Cerebellar nuclear complex (tissue), 1 donor: ENCODE results near the gene DNAJB11.
A peak's percentile ranks its signal among the peaks of the same experiment; 100 is the strongest.
"Not testable (repeated sequence)": the region's sequence is repeated elsewhere in the genome, so short reads cannot be mapped to it uniquely, and the experiment has no call there.

Source experiments
- DNase-seq, 2 experiments: peaks; one replicate each; lab custom pipeline; 2025; lab: John Stamatoyannopoulos, UW

DNAJB11 gene

DNA sequence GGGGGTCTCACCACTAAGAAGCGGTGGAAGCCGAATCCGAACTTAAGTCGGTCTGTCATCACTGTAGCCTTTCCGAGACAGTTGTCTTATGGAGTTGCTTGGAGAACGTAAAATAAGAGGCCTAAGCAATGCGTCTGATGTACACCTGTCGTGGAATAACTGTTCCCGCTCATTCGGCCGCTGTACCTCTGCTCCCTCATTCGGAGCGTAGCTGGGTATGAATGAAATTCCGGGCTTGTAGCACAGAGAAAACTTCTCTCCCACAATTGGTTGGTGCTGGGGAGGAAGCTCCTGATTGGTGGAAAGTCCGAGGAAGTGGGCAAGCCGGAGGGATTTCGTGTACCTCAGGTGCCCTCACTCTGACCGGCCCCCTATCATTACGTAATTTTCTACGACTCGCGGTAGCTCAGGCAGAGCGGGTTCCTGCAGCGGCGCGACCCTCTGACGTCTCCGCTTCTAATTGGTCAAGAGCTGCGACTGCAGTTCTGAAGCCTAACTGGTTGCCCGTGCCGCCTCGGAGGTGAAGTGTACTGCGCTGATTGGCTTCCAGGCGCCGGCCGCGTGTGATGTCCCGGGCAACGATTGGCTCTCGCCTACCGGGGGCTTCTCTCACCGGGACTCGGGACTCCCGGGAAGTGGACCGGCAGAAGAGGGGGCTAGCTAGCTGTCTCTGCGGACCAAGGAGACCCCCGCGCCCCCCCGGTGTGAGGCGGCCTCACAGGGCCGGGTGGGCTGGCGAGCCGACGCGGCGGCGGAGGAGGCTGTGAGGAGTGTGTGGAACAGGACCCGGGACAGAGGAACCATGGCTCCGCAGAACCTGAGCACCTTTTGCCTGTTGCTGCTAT lies at the start of gene DNAJB11:
Gene DNAJB11, plus strand, starts transcription at position 625 of the 845 bp plus-strand sequence. Its CDS starts 178 bp downstream, at position 803.
- DNase-seq, result peak; percentile 99

DNA sequence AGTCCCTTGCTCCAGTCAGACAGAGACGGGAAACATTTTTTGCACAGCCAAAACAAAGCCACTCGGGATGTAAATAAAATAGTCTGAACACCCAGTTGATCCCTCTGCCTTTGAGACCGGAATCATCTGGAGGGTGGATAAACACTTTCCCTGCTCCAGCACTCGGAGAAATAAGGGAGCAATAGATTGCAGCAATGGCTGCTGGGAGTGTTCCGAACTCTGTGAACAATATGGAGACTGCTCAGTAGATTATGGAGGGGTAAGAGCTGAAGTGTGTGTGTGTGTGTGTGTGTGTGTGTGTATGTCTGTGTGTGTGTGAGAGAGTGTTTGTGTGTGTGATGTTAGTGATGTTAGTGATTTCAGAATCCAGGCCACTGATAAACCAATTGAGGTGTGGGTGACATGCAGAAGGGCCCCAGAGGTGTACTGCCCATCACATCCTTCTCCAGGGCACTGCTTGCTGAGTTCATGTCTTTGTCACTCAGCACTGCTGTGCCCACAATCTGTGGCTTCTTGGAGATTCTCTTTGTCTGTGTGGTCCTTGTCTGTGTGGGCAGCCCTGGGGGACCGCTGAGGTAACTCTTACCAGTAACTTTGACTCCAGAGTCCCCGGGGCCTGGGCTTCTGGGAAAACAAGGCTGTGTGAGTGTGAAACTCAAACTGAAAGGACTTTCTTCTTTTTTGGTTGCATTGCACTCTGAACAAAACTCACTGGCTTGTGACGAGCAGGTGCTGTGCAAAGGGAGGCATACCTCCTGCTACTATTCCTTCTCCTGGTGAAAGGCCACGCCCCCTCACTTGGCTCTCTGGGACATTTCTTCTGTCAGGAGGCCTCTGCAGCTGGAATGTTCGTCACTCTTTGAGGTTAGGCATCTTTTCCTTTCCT lies 49.3 kb upstream of the DNAJB11 start:
- no peak for DNase-seq

DNA sequence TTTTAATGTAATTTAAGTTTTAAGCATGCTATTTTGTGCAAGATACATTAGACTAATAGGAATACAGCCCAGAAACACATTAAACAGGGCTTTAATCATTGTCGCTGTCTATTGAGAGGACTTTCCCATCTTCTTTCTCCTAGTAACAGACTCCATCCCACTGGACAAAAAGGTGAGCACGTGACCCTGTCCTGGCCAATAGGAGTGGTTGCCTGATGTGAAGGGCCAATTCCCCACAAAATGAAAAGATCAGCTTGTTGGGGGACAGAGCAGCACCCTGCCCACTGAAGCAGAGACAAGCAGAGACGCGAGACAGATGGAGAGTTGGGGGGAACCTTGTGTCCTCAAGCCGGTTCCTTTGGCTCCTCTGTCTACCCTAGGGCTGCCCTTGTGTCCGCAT lies 47.5 kb upstream of the DNAJB11 start:
- no peak for DNase-seq

DNA sequence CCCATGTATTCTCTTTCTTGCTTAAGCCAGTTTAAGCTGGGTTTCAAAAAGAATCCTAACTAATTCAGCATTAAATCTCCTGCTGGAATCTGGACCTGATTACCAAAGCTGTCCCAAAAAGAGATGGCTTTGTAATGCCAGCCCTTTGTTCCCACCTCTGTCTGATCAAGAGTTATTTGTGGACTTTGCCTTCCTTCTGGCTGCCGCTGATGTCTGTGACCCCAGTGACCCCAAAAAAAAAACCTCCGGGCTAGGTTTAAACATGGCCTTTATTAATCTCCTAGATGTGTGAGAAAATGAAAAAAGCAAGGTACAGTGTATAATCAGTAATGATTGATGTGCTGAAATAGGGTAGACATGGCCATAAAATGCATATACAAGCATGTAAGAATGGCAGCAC lies 47.1 kb upstream of the DNAJB11 start:
- no peak for DNase-seq

DNA sequence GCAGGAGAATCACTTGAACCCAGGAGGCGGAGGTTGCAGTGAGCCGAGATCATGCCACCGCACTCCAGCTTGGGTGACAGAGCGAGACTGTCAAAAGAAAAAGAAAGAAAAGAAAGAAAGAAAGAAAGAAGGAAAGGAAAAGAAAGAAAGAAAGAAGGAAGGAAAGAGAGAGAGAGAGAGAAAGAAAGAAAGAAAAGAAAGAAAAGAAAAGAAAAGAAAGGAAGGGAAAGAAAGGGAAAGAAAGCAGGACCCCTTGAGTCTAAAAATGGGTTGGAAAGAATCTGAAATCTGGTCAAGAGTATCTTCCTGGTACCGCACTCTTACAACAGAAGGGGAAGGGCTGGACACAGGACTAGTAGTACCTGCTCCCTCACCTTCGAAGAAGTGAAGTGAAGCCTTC lies 45.9 kb upstream of the DNAJB11 start:
- no peak for DNase-seq

DNA sequence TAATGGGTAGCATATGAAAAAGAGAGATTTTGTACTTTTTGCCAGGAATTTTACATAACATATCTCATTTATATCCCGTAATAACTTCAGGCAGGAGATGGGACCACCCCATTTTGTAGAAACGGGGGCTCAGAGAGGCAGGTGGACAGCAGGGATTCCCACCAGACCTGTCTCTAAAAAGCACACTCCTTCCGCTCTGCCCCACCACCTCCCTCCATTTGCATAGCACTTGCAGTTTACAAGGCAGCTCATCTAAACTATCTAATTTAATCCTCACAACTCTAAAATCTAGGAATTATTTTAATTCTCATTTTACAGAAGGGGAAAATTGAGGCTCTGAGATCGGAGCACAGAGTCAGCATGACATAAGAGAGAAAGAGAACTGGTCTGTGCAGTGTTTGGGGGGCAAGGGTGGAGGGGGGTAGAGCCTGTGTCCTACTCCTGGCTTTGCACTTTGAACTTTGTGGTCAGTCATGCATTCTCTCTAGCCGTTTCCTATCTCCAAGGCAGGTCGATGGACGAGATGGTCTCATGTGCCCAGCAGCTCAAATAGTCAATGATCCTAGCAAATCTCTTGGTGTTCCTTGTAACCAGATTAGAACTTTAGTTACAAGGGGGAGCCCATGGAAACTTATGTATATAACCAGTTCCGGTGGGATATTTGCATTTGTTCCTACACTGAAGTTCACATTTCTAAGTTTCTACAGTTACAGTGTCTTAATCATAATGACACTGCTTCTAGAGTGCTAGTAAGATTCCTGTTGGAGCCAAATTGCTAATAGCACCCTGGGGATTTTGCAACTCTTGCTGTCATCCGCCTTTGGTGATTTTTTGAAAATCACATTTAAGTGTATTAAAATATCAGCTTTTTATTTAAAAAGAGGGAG lies 44.9 kb upstream of the DNAJB11 start:
- no peak for DNase-seq

DNA sequence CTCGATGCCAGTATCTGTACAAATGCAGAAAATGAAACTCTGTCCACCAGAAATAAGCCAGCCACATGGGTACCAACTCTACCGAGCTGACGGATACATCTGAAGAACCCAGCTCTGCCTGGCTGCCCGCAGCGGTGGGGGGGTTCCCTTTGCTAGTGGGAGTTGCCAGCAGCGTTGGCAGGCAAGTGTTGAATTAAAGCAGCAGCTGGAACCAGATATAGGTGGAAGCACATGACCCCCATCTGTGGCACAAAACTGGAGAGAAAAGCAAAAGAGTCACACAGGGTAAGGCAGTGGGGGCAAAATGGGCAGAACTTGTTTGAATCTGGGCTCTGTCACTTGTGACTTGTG lies 44.3 kb upstream of the DNAJB11 start:
- no peak for DNase-seq

DNA sequence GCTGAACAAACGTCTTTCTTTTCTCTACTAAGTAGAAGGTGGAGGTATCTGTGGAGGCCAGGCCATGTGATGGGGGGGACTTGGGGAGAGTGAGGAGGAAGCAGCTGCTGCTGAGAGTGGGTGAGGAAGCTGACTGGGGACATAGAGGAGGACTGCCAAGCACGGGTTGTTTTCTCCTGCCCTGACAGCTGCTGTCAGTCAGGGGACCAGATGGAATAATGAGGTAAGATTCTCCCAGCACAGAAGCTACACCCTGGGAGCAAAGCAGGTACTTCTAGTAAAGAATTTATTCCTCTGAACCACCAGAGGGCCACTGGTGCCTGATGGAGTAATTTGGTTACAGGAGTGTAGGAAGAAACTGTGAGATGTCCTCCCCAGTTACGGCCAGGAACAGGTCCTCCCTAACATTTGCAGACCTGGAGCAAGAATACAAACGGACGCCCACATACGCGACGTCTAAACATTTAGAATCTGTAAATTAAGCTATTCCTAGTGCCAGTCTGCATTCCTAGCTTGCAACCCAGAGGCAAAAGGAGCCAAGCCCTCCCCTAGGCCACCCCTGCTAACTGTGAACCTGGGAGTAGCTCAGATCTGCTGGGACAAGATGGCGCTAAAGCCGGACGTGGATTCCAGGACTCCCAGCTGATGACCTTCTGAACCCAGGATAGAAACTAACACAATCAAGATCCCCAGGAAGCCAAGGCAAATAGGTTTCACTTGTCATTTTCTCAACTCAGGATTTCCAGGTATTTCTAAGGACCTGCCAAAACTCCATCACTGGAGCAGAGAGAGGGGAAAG lies 41.1 kb upstream of the DNAJB11 start:
- peak; percentile 33 to 62 for DNase-seq

DNA sequence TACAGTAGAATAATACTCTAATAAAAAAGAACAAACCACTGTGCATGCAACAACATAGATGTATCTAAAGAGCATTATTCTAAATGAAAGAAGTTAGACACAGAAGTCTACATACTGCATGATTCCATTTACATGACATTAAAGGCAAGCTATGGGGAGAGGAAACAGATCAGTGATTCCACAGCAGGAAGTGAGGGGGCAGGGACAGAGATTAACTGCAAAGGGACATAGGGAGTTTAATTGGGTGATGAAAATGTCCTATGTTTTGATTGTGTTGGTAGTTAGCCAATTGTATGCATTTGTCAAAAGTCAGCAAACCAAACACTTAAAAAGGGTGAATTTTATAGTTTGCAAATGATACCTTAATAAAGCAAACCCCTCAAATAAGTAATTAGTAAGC lies 40.1 kb upstream of the DNAJB11 start:
- DNase-seq, result no peak

DNA sequence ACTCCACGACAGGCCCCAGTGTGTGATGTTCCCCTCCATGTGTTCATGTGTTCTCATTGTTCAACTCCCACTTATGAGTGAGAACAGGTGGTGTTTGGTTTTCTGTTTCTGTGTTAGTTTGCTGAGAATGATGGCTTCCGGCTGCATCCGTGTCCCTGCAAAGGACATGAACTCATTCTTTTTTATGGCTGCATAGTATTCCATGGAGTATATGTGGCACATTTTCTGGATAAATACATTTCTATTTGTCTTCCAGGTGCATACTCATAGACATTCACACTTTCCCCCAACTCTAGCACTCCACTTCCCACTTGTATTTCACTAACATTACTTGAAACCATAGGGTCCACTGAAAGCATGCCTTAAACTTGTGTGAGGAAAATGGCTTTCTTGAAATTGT lies 38.8 kb upstream of the DNAJB11 start:
- DNase-seq, result not testable (repeated sequence)

DNA sequence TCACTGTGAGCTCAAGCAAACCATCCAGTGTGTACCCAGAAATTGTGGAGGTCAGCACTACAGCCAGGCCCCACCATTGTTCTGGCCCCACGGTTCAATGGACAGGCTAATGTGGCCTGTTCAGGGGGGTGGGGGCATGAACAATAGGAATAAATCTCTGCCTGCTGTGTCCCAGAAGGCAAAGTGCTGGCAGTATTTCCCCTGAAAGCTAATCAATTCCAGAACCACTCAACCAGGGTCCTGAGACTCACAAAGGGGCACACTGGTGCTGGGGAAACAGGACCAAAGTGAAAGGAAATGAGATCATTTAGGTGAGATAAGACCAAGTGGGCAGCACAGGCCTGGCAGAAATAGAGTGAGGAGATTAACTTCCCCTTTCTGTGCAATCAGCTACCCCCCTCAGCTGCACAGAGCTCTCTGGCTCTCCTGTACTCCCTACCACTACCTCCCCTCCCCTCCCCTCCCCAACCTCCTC lies 37.9 kb upstream of the DNAJB11 start:
- DNase-seq, result no peak

DNA sequence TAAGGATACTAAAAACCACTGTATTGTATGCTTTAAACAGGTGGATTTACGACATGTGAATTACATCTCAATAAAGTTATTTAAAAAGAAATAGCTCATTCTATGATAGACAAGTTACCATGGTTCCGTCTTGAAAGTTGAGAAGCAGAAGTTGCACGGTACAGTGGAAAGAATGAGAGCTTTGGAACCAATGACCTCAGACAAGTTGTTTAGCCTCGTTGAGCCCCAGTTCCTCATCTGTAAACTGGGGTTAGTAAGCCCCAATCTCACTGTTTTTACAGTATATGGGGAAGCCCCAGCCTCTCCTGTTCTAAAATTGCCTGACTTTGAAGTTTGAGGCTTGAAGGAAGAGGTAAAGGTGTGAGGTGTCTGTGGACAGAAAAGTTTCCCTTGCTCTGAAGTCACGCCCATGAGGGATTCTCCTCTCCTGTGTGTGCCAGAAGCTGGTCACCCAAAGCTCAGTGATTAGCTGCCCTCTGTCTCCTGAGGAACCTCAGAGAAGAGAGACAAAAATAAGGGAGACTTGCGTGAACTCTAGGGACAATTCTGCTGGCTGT lies 36.3 kb upstream of the DNAJB11 start:
- no peak for DNase-seq

DNA sequence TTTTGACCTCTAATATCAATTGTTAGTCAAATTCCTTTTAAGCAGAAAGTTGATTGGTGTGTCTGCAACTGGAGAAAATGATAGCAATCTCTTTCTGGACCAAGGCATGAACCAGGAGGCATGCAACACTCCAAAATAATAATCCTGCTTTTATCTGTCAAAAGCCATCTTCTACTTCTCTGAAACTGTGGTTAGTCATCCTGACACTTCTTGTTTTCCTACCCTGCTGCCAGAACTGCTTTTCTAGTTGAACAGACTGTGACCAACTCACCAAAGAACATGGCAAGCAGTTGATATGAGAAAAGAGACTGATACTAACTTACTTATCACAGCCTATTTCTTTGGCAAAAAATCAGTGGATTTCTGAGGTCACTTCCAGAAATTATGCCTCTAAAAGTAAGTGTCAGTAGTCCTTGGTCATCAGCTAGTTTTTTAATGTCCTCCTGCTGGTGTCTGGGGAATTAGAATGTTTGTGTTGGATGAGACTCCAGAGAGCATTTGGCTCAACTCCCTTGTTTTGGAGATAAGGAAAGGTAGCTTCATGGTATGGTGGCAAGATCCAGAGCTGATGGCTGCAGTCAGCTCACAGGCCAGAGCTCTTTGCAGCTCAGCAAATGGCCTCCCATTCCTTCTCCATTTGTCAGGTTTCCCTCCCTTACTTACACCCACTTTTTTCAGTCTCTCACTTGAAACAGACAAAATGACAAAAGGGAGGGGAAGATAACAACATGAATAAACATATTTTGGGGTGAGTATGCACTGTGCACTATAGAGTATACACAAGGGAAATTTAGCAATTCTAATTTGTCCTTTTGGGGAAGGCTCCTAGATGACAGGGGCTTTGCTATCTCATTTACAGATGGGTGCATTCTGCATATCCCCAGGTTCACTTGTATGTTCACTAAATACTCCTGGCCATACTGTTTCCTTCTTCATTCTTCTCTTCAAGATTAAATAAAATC lies 33.4 kb upstream of the DNAJB11 start:
- no peak for DNase-seq

DNA sequence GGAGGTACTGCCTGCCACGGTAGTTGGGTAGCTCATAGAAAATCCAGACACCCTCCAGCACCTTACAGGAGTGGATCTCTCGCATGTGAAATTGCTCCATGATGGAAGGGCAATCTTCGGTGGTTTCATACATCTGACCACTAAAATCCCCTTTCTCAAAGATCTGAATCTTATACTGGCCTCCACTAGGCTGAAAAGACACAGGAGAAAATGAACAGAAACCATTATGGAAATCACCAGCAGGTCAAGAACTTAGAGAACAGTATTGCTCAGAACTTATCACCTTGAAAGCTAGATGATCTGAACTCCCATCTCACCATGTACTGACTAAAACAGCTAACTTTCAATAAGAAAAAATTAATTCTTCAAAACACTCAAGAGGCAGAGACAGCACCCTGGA lies 31.7 kb upstream of the DNAJB11 start:
- DNase-seq, result no peak

DNA sequence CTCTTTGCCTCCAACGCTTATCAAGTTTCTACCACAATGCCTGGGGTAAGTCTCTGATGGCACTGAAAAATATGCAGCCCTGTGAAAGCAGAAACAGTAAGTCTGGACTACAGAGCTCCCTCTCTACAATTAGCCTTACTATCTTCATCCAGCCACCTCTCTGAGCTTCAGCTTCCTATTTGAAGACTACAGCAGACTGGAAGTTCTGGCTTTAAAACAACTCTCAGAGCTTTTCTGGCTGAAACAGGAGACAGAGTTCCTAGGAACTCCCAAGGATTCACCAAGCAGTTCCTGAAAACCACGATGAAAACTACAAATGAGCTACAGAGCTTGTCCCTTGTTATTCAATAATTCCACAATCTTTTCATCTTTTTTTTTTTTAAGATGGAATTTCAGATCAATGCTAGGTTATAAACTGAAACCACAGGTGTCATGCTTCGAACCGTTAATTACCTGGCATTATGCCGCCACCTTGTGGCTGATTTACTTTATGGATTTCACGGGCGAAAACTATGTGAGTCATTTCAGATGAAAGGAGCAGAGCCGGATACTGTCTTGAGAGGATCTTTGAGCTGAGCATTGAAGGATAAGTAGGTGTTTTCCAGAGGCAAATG lies 30.2 kb upstream of the DNAJB11 start:
- peak in 1 of 2 experiments; percentile 20 for DNase-seq

DNA sequence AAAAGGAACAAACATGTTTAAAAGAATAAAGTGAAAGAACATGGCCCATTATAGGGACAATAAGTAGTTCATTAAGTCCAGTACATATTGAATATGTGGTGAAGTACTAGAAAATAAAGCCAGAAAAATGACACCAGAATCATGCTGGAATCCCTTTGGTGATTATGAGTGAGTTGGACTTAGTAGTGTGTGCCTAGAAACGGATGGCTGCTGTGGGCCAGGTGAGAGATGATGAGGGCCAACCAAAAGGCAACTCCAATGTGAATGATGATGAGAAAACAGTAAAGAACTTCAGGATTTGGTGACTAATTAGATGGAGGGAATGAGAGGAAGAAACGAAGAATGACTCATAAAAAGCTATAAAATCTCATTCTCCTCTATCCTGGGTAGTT lies 29.7 kb upstream of the DNAJB11 start:
- no peak for DNase-seq

DNA sequence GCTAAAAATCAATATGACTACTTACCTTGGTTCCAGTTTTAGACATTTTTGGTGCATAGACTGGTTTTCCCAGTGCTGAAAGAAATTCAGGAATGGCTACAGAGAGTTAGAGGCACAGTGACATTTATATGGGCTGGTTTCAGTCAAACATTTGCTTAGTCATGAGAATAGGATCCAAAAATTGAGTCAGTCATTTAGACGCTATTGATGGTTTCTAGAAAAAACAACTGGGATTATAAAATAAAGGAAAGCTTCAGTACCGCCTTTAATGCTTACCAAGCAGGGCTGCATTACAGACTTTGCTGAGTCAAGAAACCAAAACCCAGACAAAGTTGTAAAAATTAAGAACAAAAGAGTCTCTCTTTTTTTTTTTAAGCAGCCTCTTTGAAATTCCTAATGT lies 26.2 kb upstream of the DNAJB11 start, which contains the start of gene CRYGS:
Gene CRYGS, minus strand, starts transcription at position 100 of the 400 bp plus-strand sequence. Its CDS starts 54 bp downstream, at position 46.
- DNase-seq, result no peak

DNA sequence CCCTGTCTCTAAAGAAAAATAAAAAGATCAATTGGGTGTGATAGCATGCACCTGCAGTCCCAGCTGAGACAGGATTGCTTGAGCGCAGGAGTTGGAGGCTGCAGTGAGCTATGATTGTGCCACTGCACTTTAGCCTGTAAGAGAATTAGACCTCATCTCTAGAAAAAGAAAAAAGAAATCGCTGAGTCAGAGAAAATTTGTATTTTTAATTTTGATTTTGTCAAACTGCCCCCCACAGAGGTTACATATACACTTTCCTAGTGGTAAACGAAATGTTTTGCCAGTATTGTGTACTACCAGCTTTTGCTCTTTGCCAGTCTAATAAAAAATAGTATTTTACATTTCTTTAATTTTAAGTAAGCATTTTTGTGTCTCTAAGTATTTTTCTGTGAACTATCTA lies 21.0 kb upstream of the DNAJB11 start:
- DNase-seq, result no peak

DNA sequence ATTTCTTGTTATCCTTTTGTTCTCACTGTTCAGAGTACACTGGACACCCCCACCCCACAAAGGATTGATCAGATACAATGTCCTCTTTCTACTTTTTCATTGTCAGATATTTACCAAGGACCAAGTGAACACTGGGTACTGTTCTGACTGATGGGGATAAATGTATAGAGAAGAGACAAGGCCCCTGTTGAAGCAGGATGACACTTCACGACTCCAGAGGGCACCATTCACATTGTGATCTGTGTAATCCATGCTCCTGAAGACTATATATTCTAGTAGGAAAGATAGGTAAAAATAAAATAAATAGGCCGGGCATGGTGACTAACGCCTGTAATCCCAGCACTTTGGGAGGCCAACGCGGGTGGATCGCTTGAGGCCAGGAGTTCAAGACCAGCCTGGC lies 19.1 kb upstream of the DNAJB11 start:
- no peak for DNase-seq
